SK-N-SH treated with all-trans-retinoic acid at 6 μM for 48 hours (cell line): ENCODE measurements around the gene AGPS.

Experiments
- ATAC-seq: fragments of 200-7000 bp; cut with Tn5 transposase; 3 replicates; pipeline ENCODE4 v1.9.1; 2020; ENCODE audit warnings: mild to moderate bottlenecking, moderate library complexity
- ARNTL ChIP-seq: fragments of 450-650 bp; formaldehyde crosslinking; IDR thresholded peaks from 2 replicates; pipeline ENCODE4 v1.5.0; 2020; ENCODE audit warnings: low read depth, mild to moderate bottlenecking, moderate library complexity, borderline replicate concordance
- BACH2 ChIP-seq: fragments of 250-450 bp; sonication (Bioruptor Pico); IDR thresholded peaks from 2 replicates; pipeline ENCODE4 v1.9.0; 2021; ENCODE audit warnings: mild to moderate bottlenecking, borderline replicate concordance
- CSDC2 ChIP-seq: fragments of 250-450 bp; sonication (Bioruptor Pico); IDR thresholded peaks from 2 replicates; pipeline ENCODE4 v1.5.0; 2020; ENCODE audit warnings: mild to moderate bottlenecking, moderate library complexity
- GLIS3 ChIP-seq: fragments of 250-450 bp; sonication (Bioruptor Pico); IDR thresholded peaks from 2 replicates; pipeline ENCODE4 v1.5.0; 2020; ENCODE audit warnings: mild to moderate bottlenecking, moderate library complexity
- OSR1 ChIP-seq: fragments of 250-450 bp; sonication (Bioruptor Pico); IDR thresholded peaks from 2 replicates; pipeline ENCODE4 v1.8.0; 2022; ENCODE audit warnings: moderate library complexity, mild to moderate bottlenecking, inconsistent platforms
- PPARA ChIP-seq: fragments of 250-450 bp; sonication (Bioruptor Pico); IDR thresholded peaks from 2 replicates; pipeline ENCODE4 v1.5.0; 2020; ENCODE audit warnings: mild to moderate bottlenecking, borderline replicate concordance
- RARB ChIP-seq: fragments of 250-450 bp; sonication (Bioruptor Pico); IDR thresholded peaks from 2 replicates; pipeline ENCODE4 v1.8.0; 2021; ENCODE audit warnings: mild to moderate bottlenecking, moderate library complexity
- SNAI2 ChIP-seq: fragments of 250-450 bp; sonication (Bioruptor Pico); IDR thresholded peaks from 2 replicates; pipeline ENCODE4 v1.5.0; 2020; ENCODE audit warnings: mild to moderate bottlenecking, moderate library complexity
- TCF4 ChIP-seq: fragments of 250-450 bp; sonication (Bioruptor Pico); IDR thresholded peaks from 2 replicates; pipeline ENCODE4 v1.8.0; 2021; ENCODE audit warnings: mild to moderate bottlenecking, moderate library complexity, borderline replicate concordance
- TOX ChIP-seq: fragments of 250-450 bp; sonication (Bioruptor Pico); IDR thresholded peaks from 2 replicates; pipeline ENCODE4 v1.8.0; 2021; ENCODE audit warnings: mild to moderate bottlenecking, moderate library complexity, borderline replicate concordance
- ZC3H10 ChIP-seq: fragments of 250-450 bp; sonication (Bioruptor Pico); IDR thresholded peaks from 2 replicates; pipeline ENCODE4 v1.5.1; 2021; ENCODE audit warnings: mild to moderate bottlenecking, moderate library complexity
- ZFP3 ChIP-seq: fragments of 250-450 bp; sonication (Bioruptor Pico); IDR thresholded peaks from 2 replicates; pipeline ENCODE4 v1.5.0; 2020; ENCODE audit warnings: mild to moderate bottlenecking, moderate library complexity
- ZFP30 ChIP-seq: fragments of 450-650 bp; formaldehyde crosslinking; IDR thresholded peaks from 2 replicates; pipeline ENCODE4 v1.5.0; 2022; ENCODE audit warnings: mild to moderate bottlenecking, moderate library complexity
- ZNF565 ChIP-seq: fragments of 450-650 bp; formaldehyde crosslinking; conservative IDR thresholded peaks from 2 replicates; pipeline ENCODE4 v1.5.0; 2020; ENCODE audit warnings: low read depth, mild to moderate bottlenecking, moderate library complexity
- ZNF70 ChIP-seq: fragments of 450-650 bp; formaldehyde crosslinking; IDR thresholded peaks from 2 replicates; pipeline ENCODE4 v1.5.0; 2020; ENCODE audit warnings: mild to moderate bottlenecking, moderate library complexity
- TF ChIP-seq, protein P1 (sequence below): fragments of 250-450 bp; sonication (Bioruptor Pico); IDR thresholded peaks from 2 replicates; pipeline ENCODE4 v1.8.0; 2020; ENCODE audit warnings: mild to moderate bottlenecking, moderate library complexity, borderline replicate concordance
- TF ChIP-seq, protein P2 (sequence below): fragments of 250-450 bp; sonication (Bioruptor Pico); IDR thresholded peaks from 2 replicates; pipeline ENCODE4 v1.5.1; 2021; ENCODE audit warnings: mild to moderate bottlenecking, moderate library complexity
- TF ChIP-seq, protein P3 (sequence below): fragments of 250-450 bp; sonication (Bioruptor Pico); IDR thresholded peaks from 2 replicates; pipeline ENCODE4 v1.5.1; 2020; ENCODE audit warnings: low read depth, mild to moderate bottlenecking, moderate library complexity
- TF ChIP-seq, protein P4 (sequence below): fragments of 250-450 bp; sonication (Bioruptor Pico); IDR thresholded peaks from 2 replicates; pipeline ENCODE4 v1.8.0; 2021; ENCODE audit warnings: low read depth, mild to moderate bottlenecking, moderate library complexity, borderline replicate concordance
- TF ChIP-seq, protein P5 (sequence below): fragments of 250-450 bp; sonication (Bioruptor Pico); IDR thresholded peaks from 2 replicates; pipeline ENCODE4 v1.5.0; 2020; ENCODE audit warnings: mild to moderate bottlenecking, moderate library complexity

The AGPS gene

DNA sequence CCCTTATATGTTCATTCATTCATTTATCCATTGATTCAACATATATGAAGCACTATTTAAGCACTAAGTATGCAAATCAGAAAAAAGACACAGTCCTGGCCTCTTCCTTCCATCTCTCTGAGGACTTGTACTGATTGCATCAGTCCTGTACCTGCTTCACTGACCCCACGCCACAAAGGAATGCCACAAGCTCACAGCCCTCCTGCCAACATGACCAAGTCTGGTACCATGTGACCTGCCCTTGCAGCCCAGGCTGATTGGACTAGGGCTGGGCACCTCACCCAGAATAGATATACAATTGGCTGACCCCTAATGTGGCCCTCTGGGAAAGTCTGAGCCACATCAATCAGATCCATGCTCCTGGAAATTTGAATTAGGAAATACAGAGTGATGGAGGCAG lies 196.6 kb downstream of the AGPS start (continued):
- TF ChIP-seq, protein P1, sequence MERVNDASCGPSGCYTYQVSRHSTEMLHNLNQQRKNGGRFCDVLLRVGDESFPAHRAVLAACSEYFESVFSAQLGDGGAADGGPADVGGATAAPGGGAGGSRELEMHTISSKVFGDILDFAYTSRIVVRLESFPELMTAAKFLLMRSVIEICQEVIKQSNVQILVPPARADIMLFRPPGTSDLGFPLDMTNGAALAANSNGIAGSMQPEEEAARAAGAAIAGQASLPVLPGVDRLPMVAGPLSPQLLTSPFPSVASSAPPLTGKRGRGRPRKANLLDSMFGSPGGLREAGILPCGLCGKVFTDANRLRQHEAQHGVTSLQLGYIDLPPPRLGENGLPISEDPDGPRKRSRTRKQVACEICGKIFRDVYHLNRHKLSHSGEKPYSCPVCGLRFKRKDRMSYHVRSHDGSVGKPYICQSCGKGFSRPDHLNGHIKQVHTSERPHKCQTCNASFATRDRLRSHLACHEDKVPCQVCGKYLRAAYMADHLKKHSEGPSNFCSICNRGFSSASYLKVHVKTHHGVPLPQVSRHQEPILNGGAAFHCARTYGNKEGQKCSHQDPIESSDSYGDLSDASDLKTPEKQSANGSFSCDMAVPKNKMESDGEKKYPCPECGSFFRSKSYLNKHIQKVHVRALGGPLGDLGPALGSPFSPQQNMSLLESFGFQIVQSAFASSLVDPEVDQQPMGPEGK (CRISPR knock-in tag) = no peak
- no peak for TF ChIP-seq BACH2
- no peak for TF ChIP-seq ARNTL (CRISPR knock-in tag)
- TF ChIP-seq, all 23 proteins: peak for 0

DNA sequence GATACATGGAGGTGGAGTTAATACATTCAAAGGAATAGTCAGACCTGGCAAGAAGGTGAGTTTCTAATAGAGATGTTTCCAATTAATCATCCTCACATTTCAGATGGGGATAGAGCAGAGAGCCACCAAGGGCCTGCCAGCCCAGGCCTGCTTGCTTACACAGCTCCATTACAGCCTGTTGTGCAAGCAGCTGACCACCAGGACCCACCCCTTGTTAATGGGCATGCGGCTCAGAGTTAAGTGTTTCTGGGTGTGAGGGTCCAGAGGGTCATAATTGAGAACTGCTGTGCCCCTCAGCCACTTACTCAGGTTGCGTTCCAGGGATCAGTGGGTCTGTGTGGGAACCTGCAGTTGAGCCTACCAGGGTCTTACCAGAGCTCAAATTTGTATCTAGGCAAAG lies 199.8 kb downstream of the AGPS start:
- no peak for ATAC-seq
- TF ChIP-seq ZFP30 (CRISPR knock-in tag) = no peak
- TF ChIP-seq ZC3H10 (CRISPR knock-in tag) = no peak
- no peak for TF ChIP-seq PPARA (CRISPR knock-in tag)
- no peak for TF ChIP-seq BACH2
- no peak for TF ChIP-seq SNAI2 (CRISPR knock-in tag)
- TF ChIP-seq, protein P2, sequence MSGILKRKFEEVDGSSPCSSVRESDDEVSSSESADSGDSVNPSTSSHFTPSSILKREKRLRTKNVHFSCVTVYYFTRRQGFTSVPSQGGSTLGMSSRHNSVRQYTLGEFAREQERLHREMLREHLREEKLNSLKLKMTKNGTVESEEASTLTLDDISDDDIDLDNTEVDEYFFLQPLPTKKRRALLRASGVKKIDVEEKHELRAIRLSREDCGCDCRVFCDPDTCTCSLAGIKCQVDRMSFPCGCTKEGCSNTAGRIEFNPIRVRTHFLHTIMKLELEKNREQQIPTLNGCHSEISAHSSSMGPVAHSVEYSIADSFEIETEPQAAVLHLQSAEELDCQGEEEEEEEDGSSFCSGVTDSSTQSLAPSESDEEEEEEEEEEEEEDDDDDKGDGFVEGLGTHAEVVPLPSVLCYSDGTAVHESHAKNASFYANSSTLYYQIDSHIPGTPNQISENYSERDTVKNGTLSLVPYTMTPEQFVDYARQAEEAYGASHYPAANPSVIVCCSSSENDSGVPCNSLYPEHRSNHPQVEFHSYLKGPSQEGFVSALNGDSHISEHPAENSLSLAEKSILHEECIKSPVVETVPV (CRISPR knock-in tag) = no peak
- TF ChIP-seq ZNF565 (CRISPR knock-in tag) = no peak
- TF ChIP-seq ZFP3 (CRISPR knock-in tag) = no peak
- TF ChIP-seq, protein P3, sequence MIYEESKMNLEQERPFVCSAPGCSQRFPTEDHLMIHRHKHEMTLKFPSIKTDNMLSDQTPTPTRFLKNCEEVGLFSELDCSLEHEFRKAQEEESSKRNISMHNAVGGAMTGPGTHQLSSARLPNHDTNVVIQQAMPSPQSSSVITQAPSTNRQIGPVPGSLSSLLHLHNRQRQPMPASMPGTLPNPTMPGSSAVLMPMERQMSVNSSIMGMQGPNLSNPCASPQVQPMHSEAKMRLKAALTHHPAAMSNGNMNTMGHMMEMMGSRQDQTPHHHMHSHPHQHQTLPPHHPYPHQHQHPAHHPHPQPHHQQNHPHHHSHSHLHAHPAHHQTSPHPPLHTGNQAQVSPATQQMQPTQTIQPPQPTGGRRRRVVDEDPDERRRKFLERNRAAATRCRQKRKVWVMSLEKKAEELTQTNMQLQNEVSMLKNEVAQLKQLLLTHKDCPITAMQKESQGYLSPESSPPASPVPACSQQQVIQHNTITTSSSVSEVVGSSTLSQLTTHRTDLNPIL = no peak

DNA sequence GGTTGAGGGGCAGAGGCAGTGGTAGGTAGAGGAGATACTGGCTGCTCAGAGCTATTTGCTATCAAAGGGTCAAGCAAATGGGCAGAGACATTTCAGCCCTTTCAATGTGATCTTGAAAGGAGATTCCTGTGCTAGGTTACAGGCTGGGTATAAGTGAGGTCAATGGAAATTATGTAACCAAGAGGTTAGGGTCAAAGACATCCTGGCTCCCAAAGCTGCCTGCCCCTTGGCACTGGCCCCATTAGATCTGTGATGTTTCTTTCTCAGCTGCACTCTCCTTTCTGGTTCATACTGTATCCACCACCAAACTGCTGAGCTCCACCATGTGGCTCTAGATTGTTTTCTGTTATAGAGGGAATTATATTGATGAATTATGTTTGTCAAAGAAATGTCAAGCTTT lies 200.4 kb downstream of the AGPS start:
- ATAC-seq = no peak
- TF ChIP-seq, protein P4, sequence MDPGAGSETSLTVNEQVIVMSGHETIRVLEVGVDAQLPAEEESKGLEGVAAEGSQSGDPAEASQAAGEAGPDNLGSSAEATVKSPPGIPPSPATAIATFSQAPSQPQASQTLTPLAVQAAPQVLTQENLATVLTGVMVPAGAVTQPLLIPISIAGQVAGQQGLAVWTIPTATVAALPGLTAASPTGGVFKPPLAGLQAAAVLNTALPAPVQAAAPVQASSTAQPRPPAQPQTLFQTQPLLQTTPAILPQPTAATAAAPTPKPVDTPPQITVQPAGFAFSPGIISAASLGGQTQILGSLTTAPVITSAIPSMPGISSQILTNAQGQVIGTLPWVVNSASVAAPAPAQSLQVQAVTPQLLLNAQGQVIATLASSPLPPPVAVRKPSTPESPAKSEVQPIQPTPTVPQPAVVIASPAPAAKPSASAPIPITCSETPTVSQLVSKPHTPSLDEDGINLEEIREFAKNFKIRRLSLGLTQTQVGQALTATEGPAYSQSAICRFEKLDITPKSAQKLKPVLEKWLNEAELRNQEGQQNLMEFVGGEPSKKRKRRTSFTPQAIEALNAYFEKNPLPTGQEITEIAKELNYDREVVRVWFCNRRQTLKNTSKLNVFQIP (CRISPR knock-in tag) = no peak
- TF ChIP-seq ZNF565 (CRISPR knock-in tag) = no peak
- TF ChIP-seq ZFP3 (CRISPR knock-in tag) = no peak
- no peak for TF ChIP-seq RARB (CRISPR knock-in tag)
- TF ChIP-seq TCF4 = no peak
- no peak for TF ChIP-seq PPARA (CRISPR knock-in tag)
- no peak for TF ChIP-seq CSDC2 (CRISPR knock-in tag)
- no peak for TF ChIP-seq ZNF70
- TF ChIP-seq TOX (CRISPR knock-in tag) = no peak
- TF ChIP-seq, protein P3 = no peak
- TF ChIP-seq ZC3H10 (CRISPR knock-in tag) = no peak
- no peak for TF ChIP-seq OSR1 (CRISPR knock-in tag)
- TF ChIP-seq, protein P2 (CRISPR knock-in tag) = no peak
- no peak for TF ChIP-seq BACH2
- TF ChIP-seq, protein P5, sequence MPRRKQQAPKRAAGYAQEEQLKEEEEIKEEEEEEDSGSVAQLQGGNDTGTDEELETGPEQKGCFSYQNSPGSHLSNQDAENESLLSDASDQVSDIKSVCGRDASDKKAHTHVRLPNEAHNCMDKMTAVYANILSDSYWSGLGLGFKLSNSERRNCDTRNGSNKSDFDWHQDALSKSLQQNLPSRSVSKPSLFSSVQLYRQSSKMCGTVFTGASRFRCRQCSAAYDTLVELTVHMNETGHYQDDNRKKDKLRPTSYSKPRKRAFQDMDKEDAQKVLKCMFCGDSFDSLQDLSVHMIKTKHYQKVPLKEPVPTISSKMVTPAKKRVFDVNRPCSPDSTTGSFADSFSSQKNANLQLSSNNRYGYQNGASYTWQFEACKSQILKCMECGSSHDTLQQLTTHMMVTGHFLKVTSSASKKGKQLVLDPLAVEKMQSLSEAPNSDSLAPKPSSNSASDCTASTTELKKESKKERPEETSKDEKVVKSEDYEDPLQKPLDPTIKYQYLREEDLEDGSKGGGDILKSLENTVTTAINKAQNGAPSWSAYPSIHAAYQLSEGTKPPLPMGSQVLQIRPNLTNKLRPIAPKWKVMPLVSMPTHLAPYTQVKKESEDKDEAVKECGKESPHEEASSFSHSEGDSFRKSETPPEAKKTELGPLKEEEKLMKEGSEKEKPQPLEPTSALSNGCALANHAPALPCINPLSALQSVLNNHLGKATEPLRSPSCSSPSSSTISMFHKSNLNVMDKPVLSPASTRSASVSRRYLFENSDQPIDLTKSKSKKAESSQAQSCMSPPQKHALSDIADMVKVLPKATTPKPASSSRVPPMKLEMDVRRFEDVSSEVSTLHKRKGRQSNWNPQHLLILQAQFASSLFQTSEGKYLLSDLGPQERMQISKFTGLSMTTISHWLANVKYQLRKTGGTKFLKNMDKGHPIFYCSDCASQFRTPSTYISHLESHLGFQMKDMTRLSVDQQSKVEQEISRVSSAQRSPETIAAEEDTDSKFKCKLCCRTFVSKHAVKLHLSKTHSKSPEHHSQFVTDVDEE (CRISPR knock-in tag) = no peak
- no peak for TF ChIP-seq GLIS3 (CRISPR knock-in tag)
- TF ChIP-seq SNAI2 (CRISPR knock-in tag) = no peak
